Nephron progenitor cell (in vitro differentiated cells): ENCODE measurements around the gene GNAO1.

Experiments
- DNase-seq: peaks from one replicate; pipeline ENCODE4 v3.0.0; 2021
- H3K27ac Mint-ChIP-seq: 2 replicates; pipeline ENCODE4 v1.8.0; 2021; ENCODE audit warnings: mild to moderate bottlenecking, moderate library complexity, mixed read lengths
- H3K27me3 Mint-ChIP-seq: 2 replicates; pipeline ENCODE4 v1.8.0; 2021; ENCODE audit warnings: mild to moderate bottlenecking, low read depth, mixed read lengths; ENCODE audit not compliant: poor library complexity
- H3K36me3 Mint-ChIP-seq: 2 replicates; pipeline ENCODE4 v1.8.0; 2021; ENCODE audit warnings: low read depth, mixed read lengths
- H3K4me1 Mint-ChIP-seq: 2 replicates; pipeline ENCODE4 v1.8.0; 2021; ENCODE audit warnings: mixed read lengths
- H3K4me3 Mint-ChIP-seq: 2 replicates; pipeline ENCODE4 v1.8.0; 2021; ENCODE audit warnings: mild to moderate bottlenecking, moderate library complexity, mixed read lengths
- H3K9me3 Mint-ChIP-seq: 2 replicates; pipeline ENCODE4 v1.8.0; 2021; ENCODE audit warnings: mild to moderate bottlenecking, moderate library complexity, mixed read lengths
- TF ChIP-seq, protein P1 (sequence below): fragments of 200-600 bp; sonication (generic); IDR thresholded peaks from 2 replicates; pipeline ENCODE4 v1.5.0; 2021; ENCODE audit warnings: antibody characterized with exemption

The GNAO1 gene

GRCh38 chr16:56331399-56331798, 140.1 kb downstream of the GNAO1 start:
- TF ChIP-seq, protein P1, sequence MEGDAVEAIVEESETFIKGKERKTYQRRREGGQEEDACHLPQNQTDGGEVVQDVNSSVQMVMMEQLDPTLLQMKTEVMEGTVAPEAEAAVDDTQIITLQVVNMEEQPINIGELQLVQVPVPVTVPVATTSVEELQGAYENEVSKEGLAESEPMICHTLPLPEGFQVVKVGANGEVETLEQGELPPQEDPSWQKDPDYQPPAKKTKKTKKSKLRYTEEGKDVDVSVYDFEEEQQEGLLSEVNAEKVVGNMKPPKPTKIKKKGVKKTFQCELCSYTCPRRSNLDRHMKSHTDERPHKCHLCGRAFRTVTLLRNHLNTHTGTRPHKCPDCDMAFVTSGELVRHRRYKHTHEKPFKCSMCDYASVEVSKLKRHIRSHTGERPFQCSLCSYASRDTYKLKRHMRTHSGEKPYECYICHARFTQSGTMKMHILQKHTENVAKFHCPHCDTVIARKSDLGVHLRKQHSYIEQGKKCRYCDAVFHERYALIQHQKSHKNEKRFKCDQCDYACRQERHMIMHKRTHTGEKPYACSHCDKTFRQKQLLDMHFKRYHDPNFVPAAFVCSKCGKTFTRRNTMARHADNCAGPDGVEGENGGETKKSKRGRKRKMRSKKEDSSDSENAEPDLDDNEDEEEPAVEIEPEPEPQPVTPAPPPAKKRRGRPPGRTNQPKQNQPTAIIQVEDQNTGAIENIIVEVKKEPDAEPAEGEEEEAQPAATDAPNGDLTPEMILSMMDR, result no peak
- Mint-ChIP-seq H3K4me3 (no peak overlapping the region), H3K27me3 (peaks cover 28% of the 10 kb centered on the region), H3K4me1 (peaks cover 49% of the 10 kb centered on the region), H3K9me3 (no peaks in the 10 kb centered on the region), H3K27ac (peak overlapping the region; percentile 47), H3K36me3 (no peaks in the 10 kb centered on the region)
- DNase-seq, result no peak

GRCh38 chr16:56331915-56332314, 140.6 kb downstream of the GNAO1 start:
- Mint-ChIP-seq H3K27ac (peak overlapping the region; percentile 47), H3K36me3 (no peaks in the 10 kb centered on the region), H3K27me3 (peaks cover 28% of the 10 kb centered on the region), H3K9me3 (no peaks in the 10 kb centered on the region), H3K4me3 (no peak overlapping the region), H3K4me1 (peaks cover 49% of the 10 kb centered on the region)
- TF ChIP-seq, protein P1, result no peak
- DNase-seq, result no peak

- TF ChIP-seq, protein P1, result peak; percentile 46
- H3K4me1 Mint-ChIP-seq, result peaks cover 49% of the 10 kb centered on the region
- no peaks in the 10 kb centered on the region for H3K36me3 Mint-ChIP-seq
- DNase-seq, result peak; percentile 79
- H3K4me3 Mint-ChIP-seq, result no peak overlapping the region
- peaks cover 28% of the 10 kb centered on the region for H3K27me3 Mint-ChIP-seq
- H3K9me3 Mint-ChIP-seq, result no peaks in the 10 kb centered on the region
- H3K27ac Mint-ChIP-seq, result no peak overlapping the region
Measured at GRCh38 chr16:56332464-56333079, 141.3 kb downstream of the GNAO1 start.

GRCh38 chr16:56334761-56335160, 143.5 kb downstream of the GNAO1 start:
- Mint-ChIP-seq H3K4me1 (peaks cover 44% of the 10 kb centered on the region), H3K4me3 (no peak overlapping the region), H3K36me3 (no peaks in the 10 kb centered on the region), H3K27me3 (peaks cover 15% of the 10 kb centered on the region), H3K27ac (no peak overlapping the region), H3K9me3 (no peaks in the 10 kb centered on the region)
- no peak for DNase-seq
- TF ChIP-seq, protein P1, result no peak

- peaks cover 3% of the 10 kb centered on the region for H3K27me3 Mint-ChIP-seq
- no peaks in the 10 kb centered on the region for H3K36me3 Mint-ChIP-seq
- TF ChIP-seq, protein P1, result no peak
- no peak overlapping the region for H3K4me3 Mint-ChIP-seq
- no peak overlapping the region for H3K27ac Mint-ChIP-seq
- no peaks in the 10 kb centered on the region for H3K9me3 Mint-ChIP-seq
- H3K4me1 Mint-ChIP-seq, result peaks cover 40% of the 10 kb centered on the region
- DNase-seq, result no peak
Measured at GRCh38 chr16:56336071-56336688, 144.9 kb downstream of the GNAO1 start.

- Mint-ChIP-seq H3K4me3 (no peak overlapping the region), H3K36me3 (no peaks in the 10 kb centered on the region), H3K27ac (no peak overlapping the region), H3K9me3 (no peaks in the 10 kb centered on the region), H3K27me3 (peaks cover 3% of the 10 kb centered on the region), H3K4me1 (peaks cover 39% of the 10 kb centered on the region)
- DNase-seq, result no peak
- TF ChIP-seq, protein P1, result no peak
Measured at GRCh38 chr16:56336711-56337110, 145.4 kb downstream of the GNAO1 start.
